LoVo (cell line): ENCODE data around the gene SLC2A4.

Source experiments
- DNase-seq: peaks from one replicate; pipeline ENCODE4 v3.0.0-alpha.2; 2016; ENCODE audit warnings: low spot score

The SLC2A4 gene

DNA sequence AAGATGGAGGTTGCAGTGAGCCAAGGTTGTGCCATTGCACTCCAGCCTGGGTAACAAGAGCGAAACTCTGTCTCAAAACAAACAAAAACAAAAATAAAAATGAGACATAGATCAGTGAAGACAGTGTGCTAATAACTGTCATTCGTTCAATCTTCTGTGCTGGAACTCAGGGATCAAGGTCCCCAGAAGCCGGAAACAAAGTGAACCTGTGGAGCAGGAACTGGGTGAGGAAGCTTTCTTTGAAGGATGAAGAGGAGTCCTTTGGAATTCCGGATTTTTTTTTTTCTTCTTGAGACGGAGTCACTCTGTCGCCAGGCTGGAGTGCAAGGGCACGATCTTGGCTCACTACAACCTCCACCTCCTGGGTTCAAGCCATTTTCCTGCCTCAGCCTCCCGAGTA lies 2.1 kb upstream of the SLC2A4 start:
- no peak for DNase-seq

DNA sequence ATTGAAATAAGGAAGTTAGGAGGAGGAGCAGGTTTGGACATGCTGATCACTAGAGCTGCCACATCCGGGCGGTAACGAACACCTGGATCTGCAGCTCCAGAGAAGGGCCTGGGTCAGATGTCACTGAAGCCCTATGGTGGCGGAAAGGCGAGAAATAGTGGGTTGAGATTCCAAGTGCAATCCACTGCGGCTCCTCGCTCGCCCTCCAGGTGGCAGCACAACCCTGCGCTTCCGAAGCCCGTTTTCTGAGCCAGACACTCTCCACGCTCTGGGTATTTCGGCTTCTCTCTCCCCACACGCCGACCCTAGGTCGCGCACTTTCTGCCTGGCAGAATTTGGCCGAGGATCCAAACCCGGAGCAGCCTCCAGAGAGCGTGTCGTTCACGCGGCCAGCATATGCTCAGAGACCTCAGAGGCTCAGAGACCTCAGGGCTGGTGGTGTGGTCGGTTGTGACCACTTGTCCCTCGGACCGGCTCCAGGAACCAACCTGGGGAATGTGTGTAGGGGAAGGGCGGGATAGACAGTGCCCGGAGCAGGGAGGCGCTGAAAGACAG lies 922 bp upstream of the SLC2A4 start:
- DNase-seq, result no peak

DNA sequence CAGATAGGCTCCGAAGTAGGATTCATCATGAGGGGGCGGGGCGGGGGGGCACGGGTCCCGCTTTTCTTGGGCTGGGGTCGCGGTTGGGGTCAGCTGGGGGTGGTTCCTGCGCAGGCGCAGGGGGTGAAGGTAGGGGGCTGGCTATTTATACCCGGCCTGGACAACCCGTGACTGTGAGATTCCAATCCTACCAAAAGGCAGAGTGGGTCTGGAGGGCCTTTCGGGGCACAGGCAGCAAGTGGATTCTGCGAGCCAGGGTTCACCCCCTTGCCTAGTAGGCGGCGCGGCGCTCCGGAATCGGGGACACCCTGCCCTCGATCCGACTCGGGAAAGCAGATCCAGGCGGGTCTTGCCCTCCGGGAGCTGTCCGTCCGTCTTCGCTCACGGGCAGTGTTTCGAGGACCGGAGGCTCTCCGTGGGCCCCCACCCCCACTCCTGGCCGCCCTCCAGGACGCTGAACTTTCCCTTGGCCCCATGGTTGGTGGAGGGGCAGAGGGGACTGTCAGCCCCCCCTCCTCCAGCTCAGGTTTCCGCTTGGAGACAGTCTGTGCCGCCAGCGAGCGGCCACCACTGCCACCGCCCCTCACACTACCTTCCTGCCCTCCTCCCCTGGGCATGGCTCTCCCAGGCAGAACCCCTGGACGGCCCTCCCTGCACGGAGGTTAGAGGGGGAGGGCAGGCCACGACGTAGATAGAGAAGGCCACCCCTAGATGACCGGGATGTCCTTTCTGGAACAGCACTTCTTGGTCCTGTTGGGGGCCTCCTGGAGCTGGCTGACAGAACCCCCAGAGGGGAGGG lies 634 bp downstream of the SLC2A4 start:
- no peak for DNase-seq

DNA sequence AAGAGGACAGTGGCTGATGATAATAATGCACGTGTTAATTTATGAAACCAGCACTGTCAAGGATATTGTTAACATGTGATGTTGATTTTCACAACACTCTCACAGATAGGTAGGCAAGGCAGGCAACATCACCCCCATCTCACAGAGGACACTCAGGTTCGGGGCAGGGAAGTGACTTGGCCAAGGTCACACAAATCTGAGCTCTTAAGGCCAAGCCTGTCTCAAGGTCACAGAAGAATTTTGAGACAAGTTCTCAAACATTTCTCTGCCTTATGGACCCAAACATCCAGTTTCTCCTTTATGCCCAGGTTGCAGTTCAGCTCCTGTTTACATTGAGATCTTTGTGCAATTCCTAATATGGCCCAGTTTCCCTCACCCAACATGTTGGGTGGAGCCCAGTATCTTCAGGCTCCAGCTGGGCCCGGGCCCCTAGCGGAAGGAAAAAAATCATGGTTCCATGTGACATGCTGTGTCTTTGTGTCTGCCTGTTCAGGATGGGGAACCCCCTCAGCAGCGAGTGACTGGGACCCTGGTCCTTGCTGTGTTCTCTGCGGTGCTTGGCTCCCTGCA lies 1.3 kb downstream of the SLC2A4 start:
- no peak for DNase-seq

DNA sequence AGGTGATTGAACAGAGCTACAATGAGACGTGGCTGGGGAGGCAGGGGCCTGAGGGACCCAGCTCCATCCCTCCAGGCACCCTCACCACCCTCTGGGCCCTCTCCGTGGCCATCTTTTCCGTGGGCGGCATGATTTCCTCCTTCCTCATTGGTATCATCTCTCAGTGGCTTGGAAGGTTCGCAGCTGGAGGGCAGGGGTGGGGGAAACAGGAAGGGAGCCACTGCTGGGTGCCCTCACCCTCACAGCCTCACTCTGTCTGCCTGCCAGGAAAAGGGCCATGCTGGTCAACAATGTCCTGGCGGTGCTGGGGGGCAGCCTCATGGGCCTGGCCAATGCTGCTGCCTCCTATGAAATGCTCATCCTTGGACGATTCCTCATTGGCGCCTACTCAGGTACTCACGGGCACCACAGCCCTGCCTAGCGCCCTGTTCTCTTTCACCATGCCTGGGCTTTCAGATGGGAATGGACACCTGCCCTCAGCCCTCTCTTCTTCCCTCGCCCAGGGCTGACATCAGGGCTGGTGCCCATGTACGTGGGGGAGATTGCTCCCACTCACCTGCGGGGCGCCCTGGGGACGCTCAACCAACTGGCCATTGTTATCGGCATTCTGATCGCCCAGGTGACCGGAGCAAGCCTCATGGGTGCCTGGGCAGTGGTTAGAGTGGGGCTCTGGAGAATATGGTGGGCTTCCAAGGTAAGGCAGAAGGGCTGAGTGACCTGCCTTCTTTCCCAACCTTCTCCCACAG lies 2.1 kb downstream of the SLC2A4 start:
- no peak for DNase-seq

DNA sequence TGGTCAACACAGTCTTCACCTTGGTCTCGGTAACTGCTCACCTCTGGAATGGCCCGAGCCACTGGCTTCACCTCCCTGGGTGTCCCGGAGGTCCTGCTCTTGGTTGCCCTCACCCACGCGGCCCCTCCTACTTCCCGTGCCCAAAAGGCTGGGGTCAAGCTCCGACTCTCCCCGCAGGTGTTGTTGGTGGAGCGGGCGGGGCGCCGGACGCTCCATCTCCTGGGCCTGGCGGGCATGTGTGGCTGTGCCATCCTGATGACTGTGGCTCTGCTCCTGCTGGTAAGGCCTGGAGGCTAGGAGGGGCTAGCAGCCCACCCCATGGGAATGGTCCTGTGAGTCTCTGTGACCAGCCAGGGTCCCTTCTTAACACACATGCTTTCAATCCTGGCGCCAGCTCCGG lies 3.4 kb downstream of the SLC2A4 start:
- DNase-seq, result no peak

DNA sequence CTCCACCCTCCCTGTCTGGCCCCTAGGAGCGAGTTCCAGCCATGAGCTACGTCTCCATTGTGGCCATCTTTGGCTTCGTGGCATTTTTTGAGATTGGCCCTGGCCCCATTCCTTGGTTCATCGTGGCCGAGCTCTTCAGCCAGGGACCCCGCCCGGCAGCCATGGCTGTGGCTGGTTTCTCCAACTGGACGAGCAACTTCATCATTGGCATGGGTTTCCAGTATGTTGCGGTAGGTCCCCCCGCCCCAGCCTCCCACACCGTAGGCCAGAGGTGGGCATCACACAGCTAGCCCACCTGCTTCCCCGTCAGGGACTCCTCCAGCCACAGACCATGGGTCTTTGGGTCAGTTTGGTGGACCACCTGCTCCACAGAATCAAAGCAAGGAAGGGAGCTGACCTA lies 4.2 kb downstream of the SLC2A4 start:
- DNase-seq, result no peak

DNA sequence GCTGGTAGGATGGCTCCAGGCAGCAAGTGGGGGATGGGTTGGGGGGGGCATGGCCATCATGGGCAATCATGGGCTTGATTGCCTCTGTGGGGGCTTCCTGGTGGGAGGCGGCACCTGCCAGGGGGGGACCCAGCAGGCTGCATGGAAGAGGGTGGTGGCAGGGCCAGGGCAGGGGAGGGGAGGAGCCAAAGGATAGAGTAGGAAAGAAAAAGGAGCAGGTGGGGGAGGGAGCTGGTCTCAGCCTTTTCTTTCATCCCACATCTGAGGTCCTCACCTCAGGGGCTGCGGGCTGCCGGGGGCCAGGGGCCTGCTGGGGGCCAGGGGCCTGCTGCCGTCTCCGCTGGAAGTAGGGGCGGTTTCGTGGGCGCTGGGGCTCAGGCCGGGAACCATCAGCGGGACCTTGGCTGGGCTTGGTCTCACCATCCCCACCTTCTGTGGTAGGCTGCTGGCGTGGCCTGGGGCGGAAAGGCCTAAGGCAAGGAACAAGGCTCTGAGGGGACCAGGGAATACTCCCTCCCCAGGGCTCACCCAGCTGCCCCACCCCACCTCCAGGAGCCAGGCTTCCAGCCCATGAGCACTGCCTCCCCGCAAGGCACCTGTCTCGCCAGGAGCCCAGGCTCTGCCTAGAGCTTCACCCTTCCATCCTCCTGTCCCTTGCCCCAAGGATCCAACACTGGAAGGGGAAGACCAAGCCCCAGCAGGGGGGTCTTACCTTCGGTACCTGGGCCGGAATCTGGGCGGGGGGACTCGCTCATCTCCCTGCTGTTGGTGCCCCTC lies 7.9 kb downstream of the SLC2A4 start:
- no peak for DNase-seq

DNA sequence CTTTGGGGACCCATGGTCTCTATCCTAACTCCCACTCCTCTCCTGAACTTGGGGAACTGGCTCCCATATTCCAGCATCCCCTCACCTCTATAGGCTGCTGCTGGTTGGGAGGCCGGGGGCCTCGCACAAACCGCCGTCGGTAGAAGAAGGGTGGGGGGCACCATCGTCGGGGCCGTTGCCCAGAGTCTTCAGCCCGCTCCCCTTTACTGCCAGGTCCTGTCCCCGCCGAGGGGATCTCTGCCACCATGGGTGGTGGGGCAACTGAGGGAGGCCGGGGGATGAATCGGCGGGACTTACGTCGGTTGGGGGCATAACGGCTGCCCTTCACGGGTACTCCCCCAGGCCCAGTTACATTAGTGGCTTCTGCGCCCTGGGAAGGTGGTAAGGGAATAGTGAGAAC lies 8.6 kb downstream of the SLC2A4 start:
- DNase-seq, result no peak

DNA sequence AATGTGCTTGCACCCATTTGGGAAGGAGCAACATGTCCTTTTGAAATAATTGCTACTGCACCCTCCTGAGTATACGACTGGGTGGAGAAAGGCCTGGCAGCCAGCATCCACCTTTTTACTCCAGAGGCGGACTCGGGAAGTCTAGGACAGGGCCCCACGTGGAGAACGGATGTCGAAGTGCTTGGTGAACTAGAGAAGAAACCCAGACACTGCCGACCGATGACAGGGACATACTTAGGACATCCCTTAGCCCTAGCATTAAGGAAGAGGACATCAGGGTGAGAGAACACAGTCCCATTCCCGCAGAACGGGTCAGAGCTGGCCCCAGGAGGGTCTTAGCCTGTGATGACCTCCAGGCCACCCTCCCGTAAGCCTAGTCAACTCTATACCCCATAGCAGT lies 9.2 kb downstream of the SLC2A4 start:
- no peak for DNase-seq

DNA sequence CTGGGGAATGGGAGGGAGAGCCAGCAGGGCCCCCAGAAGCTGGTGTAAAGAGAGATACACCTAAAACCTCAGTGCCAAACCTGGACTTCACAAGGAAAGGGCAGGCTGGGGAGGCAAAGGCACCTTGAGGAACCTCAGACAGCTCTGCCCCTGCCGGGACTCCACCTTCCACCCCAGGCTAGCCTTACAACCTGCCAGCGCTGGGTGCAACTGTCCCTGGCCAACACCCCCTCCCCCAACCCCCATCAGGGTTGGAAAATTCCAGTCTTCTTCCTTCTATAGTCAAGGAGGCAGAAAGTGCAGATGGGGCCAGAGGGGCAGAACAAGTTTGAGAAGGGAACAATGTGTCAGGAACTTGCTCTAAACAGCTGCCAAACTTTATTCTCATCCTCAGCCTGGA lies 10.7 kb downstream of the SLC2A4 start:
- no peak for DNase-seq

DNA sequence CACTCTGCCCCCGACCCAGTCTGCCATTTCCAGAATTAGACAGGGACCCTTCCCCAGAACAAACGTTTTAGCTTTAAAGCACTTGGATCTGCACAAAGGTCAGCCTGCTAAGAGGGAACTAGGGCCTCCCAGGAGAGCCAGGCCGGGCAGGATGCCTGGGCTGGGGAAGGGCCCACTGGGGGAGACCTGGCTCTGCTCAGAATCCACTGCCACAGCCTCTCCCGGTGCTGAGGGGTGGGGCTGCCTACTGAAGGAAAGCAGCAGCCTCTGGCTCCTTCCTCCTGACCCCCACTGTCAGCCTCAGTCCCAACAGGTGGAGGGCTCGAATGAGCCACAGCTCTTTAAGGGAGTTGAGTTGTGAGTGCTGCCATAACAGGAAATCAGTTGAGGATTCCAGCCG lies 11.2 kb downstream of the SLC2A4 start:
- DNase-seq, result no peak

DNA sequence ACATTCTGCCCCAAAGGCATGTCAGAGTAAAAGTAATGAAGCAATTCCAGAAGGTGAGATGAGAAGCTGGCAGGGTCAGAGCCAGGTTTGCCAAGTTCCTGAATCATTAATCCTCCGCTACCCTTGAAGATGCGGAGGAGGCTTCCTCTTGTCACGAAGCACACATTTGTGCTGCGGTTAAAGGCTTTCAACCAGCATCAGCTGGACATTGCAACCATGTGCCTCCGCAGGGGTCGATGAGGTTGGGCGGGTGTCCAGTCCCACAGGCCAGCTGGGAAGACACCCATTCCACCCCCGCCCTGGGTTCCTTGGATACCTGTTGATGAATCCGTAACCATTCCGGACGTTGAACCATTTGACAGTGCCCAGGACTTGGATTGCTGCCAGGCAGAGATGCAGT lies 11.6 kb downstream of the SLC2A4 start:
- no peak for DNase-seq

DNA sequence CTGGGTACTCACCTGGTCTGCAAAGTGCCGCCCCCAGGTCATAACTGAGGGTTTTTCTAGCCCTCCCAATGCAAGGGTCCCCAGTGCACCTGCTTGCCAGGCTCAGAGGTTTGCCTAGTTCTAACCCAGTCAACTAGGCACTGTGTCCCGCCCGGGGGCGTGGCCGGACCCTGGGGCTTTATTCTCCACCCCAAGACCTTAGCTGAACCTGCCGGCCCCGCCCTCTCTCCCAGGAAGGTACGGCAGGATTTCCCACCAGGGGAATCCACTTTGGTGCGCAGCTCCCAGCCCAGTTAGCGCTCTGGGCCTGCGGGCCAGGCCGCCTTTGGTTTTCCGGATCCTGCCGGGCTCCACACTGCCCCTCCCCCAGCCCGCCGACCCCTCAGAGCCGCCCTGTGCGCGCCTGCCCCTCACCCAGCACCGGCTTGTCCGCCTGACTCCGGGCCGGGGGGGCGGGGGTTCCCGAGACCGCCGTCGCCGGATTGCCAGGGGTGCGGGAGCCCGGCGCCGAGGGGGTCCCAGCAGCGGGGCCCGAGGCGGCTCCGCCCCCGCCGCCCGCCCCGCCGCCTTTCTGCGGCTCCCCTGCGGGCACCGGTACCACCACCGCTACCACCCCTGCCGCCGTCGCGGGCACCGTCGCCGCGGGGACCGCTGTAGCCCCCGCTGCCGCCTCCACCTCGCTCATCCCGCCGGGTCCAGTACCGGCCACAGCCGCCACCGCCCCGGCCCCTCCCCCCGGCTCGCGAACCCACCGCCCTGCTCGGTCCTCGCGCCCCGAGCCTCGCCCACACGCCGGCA lies 12.5 kb downstream of the SLC2A4 start:
- DNase-seq, result peak; percentile 50

DNA sequence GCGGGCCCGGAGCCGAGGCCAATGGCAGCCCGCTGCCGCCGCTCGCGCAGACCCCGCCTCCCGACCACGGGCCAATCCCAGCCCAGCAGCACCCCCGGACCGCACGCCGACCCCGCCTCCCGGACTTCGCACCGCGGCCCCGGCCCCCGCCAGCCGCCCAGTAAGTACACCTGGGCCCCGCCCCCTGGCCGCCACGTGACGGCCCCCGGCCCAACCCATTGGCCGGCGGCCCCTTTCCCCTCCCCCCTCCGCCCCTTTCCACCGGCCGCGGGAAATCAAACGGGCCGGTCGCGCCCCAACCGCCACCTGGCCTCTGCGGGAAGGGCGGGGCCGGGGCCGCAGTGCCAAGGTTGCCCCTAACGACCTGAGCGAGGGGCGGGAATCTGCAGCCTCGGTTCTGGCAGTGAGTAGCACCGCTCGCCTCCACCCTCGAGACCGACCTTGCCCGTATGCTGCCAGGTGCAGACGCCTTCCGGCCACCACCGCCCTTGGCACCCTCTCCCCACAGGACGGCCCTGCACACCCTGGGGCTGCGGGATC lies 13.2 kb downstream of the SLC2A4 start, which contains the start of gene YBX2:
TSS of gene YBX2 (minus strand) at position 26 of the 540 bp plus-strand sequence. CDS start 139 bp downstream, outside the sequence.
- peak; percentile 86 for DNase-seq

DNA sequence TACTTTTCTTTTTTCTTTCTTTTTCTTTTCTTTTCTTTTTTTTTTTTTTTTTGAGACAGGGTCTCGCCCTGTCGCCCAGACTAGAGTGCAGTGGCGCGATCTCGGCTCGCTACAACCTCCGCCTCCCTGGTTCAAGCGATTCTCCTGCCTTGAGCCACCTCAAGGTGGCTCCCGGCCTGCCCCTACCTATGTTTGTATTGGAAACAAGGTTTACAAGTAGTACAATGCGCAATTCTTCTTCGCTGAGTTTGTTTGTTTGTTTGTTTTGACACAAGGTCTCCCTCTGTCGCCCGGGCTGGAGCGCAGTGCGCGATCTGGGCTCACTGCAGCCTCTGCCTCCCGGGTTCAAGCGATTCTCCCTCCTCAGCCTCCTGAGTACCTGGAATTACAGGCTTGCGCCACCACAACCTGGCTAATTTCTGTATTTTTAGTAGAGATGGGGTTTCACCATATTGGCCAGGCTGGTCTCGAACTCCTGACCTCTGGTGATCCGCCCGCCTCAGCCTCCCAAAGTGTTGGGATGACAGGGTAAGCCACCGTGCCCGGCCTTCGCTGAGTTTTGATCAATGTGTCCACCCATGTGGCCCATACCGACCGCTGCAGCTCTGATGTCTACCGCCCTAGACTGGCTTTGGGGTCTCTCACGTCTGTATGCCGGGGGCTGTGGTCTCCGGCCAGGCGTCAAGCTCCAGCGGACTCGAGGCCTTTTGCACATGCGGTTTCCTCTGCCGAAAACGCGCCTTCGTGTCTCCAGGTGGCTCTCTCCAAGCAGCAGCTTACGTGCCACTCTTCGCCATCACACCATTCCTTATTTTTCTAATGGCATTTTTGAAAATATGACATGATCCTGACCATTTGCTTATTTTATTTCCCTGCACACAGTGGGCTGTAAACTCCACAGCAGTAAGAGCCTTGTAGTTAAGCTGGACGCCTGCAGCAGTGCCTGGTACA lies 14.0 kb downstream of the SLC2A4 start:
- DNase-seq, result no peak

DNA sequence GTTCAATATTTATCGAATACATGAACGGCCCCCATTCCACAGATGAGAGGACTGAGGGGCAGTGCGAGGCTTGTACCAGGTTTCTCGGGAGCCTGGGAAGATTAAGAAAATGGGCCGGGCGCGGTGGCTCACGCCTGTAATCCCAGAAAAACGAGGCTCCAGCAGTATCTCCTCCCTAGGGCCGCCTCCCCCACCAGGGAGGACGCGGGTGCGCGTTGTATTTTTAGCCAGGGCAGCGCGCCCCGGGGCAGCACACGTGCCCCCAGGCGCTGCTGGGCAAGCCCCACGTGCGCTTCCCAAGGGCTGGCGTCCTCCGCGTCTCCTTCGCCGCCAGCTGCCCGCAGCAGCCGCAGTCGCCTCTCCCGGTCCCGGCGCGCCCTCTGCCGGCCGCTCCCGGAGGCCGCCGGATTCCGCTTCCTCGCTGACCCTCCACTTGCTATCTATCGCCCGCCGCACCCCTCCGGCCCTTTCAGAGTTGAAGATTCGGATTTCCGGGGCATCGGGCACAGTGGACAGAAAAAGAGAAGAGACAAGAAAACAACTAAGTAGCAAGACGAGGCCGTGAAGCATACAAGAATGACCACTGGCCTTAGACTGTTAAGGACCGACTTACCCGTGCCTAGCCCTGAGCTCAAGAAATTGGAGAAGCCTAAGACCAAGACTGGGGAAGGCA lies 14.8 kb downstream of the SLC2A4 start:
- DNase-seq, result peak; percentile 89

DNA sequence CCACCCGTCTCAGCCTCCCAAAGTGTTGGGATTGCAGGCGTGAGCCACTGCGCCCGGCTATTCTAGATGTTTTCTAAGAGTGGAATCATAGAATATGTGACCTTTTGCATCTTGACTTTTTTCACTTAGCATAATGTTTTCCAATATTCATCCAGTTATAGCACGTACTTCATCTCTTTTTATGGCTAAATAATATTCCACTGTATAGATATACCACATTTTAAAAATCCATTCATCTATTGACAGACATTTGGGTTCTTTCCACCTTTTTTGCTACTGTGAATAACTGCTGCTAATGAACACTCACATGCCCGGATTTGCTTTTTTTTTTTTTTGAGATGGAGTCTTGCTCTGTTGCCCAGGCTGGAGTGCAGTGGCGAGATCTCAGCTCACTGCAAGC lies 22.7 kb downstream of the SLC2A4 start:
- DNase-seq, result no peak
